Stimulated activated naive CD8-positive, alpha-beta T cell treated with anti-CD3 and anti-CD28 coated beads, Interleukin-15, Interleukin-2, amounts not matched to agents 100 ng/mL and 50 ng/mL, for 24 hours (primary cell): Measurements from ENCODE around the gene ZNG1A.
"Not testable (repeated sequence)": the region's sequence is repeated elsewhere in the genome, so short reads cannot be mapped to it uniquely, and the experiment has no call there.

Source experiments
- H3K27ac Mint-ChIP-seq: one replicate; pipeline ENCODE4 v1.8.0; 2021; ENCODE audit warnings: mild to moderate bottlenecking, mixed read lengths
- H3K27me3 Mint-ChIP-seq: one replicate; pipeline ENCODE4 v1.8.0; 2021; ENCODE audit warnings: mixed read lengths
- H3K36me3 Mint-ChIP-seq: one replicate; pipeline ENCODE4 v1.8.0; 2021; ENCODE audit warnings: low read depth, mixed read lengths
- H3K4me1 Mint-ChIP-seq: one replicate; pipeline ENCODE4 v1.8.0; 2021; ENCODE audit warnings: low read depth, mixed read lengths
- H3K4me3 Mint-ChIP-seq: one replicate; pipeline ENCODE4 v1.8.0; 2021; ENCODE audit warnings: mild to moderate bottlenecking, mixed read lengths
- H3K9me3 Mint-ChIP-seq: one replicate; pipeline ENCODE4 v1.8.0; 2021; ENCODE audit warnings: mixed read lengths

The ZNG1A gene

DNA sequence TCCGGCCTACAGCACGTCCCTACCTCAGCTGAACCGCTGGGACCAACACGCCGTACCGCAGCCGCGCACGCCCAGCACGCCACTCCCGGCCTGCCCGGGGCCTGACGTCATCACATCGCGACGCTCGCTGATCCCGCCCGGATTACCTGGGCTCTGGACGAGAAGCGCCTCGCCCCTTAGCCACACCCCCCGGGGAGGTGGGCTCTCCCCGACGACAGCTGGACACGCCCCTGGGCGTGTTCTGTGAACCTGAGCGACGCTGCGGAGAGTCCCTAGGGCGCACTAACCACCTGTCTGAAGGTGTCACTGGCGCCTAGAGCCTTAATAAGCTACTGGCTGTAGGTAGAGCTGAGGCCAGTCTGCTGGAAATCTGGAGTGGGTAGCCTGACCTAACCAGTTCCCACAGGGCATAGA, at the start of gene ZNG1A:
Gene ZNG1A (minus strand): TSS at position 87 of the 414 bp plus-strand sequence. CDS start 87 bp downstream, outside the sequence.
- not testable (repeated sequence) for H3K9me3 Mint-ChIP-seq, H3K36me3 Mint-ChIP-seq, H3K27me3 Mint-ChIP-seq, H3K4me1 Mint-ChIP-seq
- Mint-ChIP-seq H3K27ac (peak within 1 kb of the TSS; percentile 94), H3K4me3 (peak within 1 kb of the TSS; percentile 91)

DNA sequence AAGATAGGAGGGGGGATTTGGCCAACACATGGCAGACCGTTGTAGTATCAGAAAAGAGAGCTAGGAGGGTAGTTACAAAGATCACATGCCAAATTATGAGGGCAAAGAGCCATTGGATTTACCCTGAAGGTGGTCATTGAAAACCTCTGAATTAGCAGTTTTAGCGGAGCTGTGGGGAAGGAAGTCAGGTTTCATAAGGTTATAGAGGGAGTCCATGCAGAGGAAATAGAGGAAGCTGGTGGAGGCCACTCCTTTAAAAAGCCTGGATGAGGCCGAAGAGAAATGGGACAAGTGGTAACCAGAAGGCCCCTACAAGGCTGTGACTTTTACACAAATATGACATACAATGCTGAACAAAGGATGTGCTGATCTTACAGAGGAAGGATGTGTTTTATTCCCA, 49.0 kb upstream of the ZNG1A start:
- peaks cover 9% of the 10 kb centered on the region for H3K4me1 Mint-ChIP-seq
- no peak overlapping the region for H3K27ac Mint-ChIP-seq
- no peaks in the 10 kb centered on the region for H3K36me3 Mint-ChIP-seq
- no peak overlapping the region for H3K4me3 Mint-ChIP-seq
- no peaks in the 10 kb centered on the region for H3K27me3 Mint-ChIP-seq
- H3K9me3 Mint-ChIP-seq, result no peaks in the 10 kb centered on the region

DNA sequence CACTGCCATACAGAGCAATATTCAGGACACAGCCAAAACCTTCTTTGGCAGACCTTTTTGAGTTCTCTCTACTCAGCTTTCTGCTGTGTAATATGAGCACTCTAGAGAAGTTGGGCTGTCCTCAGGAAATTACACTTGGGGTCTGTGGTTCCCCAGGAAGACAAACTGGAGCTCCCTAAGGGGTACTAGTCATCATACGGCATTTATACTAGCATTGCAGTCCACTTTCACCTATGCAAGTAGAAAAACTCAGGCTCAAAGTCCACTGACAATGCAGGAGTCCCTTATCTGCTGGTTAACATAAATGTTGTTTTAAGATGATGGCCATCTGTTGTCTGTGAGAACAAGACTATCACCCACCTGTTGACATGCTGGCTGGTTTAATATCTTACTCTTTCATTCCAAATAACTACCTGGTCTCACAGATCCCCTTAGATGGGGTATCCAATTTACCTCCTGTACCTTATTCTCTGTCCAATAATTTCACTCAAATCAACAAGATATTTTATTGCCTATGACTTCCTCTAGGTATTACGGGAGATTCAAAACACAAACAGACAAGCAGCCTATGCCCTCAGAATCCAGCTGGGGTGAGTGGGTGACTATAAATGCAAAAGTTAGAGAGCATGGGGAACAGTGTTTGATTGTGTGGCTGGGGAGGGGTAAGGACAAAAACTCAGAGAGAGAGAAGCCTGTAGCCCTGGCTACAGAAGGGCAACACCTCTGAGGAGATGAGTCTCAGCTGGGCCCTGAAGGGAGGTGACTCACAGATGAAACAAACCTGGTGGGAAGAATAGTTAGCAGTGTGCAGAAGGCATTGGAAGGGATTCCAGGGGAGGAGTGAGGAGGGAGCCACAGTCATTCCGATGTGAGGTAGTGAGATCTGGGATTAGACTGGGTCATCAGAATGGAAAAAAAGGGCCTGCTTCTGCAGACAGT, 46.0 kb upstream of the ZNG1A start:
- Mint-ChIP-seq H3K36me3 (no peaks in the 10 kb centered on the region), H3K4me3 (peak overlapping the region; percentile 8), H3K4me1 (peaks cover 20% of the 10 kb centered on the region), H3K9me3 (no peaks in the 10 kb centered on the region), H3K27me3 (no peaks in the 10 kb centered on the region), H3K27ac (peak overlapping the region; percentile 23)

DNA sequence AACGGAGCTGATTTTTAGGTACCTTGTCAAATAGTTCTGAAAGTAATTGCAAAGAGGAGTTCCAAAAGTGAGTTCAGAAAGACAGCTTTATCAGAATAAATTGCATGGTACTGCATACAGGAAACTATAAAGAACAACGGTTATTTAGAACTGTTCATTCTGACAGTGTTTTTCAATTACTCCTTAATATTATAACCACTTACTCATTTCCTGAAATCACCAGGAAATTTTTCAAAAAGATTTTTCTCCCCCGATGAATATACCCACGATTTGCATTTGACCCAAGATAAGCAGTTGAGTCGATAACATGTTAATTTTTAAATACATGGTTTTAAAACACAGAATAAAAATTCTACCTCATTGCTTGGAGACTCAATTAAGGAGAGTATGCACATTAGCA, 45.2 kb upstream of the ZNG1A start:
- Mint-ChIP-seq H3K4me3 (peak overlapping the region; percentile 8), H3K9me3 (no peaks in the 10 kb centered on the region), H3K27me3 (no peaks in the 10 kb centered on the region), H3K4me1 (peaks cover 16% of the 10 kb centered on the region), H3K27ac (peak overlapping the region; percentile 13), H3K36me3 (no peaks in the 10 kb centered on the region)

DNA sequence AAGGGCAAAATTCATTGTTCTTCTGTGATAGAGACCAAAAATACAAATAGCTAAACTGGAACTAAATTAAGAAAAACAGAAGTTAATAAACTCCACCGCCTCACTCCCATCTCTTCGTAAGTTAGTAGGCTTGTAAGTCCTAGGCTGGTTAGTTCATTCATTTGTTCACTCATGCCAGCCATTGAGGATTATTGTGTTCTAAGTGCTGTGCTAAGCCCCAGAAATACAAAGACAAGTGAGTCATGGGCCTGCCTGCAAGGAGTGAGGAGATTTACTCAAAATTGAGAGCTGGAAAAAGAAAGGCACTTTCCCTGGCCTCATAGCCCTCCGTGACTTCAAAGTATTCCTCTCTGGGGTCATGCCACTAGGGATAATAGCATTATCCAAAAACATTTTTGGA, 44.3 kb upstream of the ZNG1A start:
- Mint-ChIP-seq H3K27ac (peak overlapping the region; percentile 9), H3K27me3 (no peaks in the 10 kb centered on the region), H3K4me3 (no peak overlapping the region), H3K9me3 (no peaks in the 10 kb centered on the region), H3K4me1 (peaks cover 15% of the 10 kb centered on the region), H3K36me3 (no peaks in the 10 kb centered on the region)

DNA sequence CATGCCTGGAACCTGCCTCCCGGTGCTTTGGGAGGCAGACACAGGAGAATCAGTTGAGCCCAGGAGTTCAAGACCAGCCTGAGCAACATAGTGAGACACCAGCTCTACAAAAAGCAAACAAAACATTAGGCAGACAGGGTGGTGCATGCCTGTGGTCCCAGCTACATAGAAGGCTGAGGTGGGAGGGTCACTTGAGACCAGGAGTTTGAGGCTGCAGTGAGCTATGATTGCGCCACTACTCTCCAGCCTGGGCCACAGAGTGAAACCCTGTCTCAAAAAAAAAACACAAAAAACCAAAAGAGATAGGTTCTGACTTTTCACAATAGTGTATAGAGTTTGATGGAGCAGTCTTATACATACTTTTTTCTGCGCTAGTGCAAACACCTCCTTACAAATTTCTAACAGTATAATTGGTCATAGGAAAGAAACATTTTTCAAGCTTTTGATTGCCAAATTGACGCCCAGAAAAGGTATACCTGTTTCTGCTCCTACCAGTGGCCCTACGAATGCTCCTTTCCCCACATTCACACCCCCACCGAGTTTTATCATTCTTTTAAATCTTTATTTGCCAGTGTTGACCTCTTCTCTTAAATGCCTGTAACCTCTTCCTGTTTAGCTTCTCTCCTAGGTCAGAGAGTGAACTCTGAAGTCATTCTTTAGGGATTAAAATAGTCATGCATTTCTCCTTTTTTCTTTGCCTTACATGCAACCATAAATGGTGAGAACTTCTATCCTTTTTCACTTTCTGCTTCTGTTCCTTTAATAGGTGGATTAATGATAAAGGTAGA, 43.3 kb upstream of the ZNG1A start:
- Mint-ChIP-seq H3K27ac (peak overlapping the region; percentile 9), H3K27me3 (no peaks in the 10 kb centered on the region), H3K36me3 (no peaks in the 10 kb centered on the region), H3K9me3 (no peaks in the 10 kb centered on the region), H3K4me1 (peaks cover 15% of the 10 kb centered on the region), H3K4me3 (peak overlapping the region; percentile 21)

DNA sequence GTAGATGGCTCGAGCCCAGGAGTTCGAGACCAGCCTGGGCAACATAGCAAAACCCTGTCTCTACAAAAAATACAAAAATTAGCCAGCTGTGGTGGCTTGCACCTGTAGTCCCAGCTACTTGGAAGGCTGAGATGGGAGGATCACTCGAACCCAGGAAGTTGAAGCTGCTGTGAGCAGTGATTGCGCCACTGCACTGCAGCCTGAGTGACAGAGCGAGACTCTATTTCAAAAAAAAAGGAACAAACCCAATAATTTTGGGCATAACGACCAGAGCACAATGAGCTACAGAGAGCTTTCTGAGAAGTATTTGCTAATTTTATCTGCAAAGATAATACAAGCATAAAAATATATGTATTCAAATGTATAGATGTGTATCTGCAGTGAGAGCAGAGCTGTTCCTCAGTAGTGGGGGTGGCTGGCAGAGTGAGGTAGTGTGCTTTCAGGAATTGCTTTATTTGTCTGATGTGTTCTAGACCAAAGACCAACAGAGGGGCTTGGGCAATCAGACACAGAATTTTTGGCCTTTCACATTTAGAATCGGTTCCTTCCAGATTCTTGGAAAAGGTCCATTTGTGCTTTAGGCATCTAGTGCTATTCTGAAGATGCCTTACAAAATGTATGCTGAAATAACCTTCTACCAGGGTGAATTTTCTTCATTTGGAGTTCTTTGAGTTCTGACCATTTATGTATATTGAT, 41.0 kb upstream of the ZNG1A start:
- H3K4me3 Mint-ChIP-seq, result no peak overlapping the region
- peaks cover 28% of the 10 kb centered on the region for H3K4me1 Mint-ChIP-seq
- H3K27me3 Mint-ChIP-seq, result peaks cover 4% of the 10 kb centered on the region
- H3K9me3 Mint-ChIP-seq, result no peaks in the 10 kb centered on the region
- H3K27ac Mint-ChIP-seq, result no peak overlapping the region
- no peaks in the 10 kb centered on the region for H3K36me3 Mint-ChIP-seq

DNA sequence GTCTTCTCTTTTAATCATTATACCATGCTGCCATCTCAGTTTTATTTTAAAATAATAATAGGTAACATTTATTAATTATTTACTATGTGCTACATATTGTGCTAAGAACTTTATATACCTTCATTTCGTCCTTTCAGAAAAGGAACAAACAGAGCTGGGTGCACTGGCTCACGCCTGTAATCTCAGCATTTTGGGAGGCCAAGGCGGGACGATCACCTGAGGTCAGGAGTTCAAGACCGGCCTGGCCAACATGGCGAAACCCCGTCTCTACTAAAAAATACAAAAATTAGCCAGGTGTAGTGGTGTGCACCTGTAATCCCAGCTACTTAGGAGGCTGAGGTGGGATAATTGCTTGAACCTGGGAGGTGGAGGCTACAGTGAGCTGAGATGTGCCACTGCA, 40.2 kb upstream of the ZNG1A start:
- not testable (repeated sequence) for H3K9me3 Mint-ChIP-seq, H3K4me3 Mint-ChIP-seq, H3K27me3 Mint-ChIP-seq, H3K36me3 Mint-ChIP-seq, H3K27ac Mint-ChIP-seq
- H3K4me1 Mint-ChIP-seq, result peaks cover 32% of the 10 kb centered on the region

DNA sequence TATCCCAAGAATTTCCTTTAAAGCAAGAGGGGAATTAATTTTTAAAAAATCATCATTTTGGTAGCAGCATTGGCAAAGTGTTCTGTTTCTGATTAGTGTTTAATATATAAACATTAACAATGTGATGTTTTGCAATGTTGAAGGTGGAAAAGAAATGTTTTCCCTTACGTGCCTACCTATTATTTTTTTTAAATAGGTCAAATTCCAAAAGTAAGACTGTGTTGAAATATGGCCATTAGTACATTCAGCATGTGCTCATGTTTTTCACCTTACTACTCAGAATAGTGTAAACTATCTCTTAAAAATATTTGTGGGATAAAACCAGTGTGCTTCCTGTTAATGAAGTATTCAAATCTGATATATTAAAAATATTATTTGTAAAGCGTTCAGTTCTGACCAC, 39.1 kb upstream of the ZNG1A start:
- Mint-ChIP-seq H3K27ac (no peak overlapping the region), H3K9me3 (no peaks in the 10 kb centered on the region), H3K4me1 (peaks cover 29% of the 10 kb centered on the region), H3K27me3 (peaks cover 4% of the 10 kb centered on the region), H3K36me3 (no peaks in the 10 kb centered on the region), H3K4me3 (no peak overlapping the region)

DNA sequence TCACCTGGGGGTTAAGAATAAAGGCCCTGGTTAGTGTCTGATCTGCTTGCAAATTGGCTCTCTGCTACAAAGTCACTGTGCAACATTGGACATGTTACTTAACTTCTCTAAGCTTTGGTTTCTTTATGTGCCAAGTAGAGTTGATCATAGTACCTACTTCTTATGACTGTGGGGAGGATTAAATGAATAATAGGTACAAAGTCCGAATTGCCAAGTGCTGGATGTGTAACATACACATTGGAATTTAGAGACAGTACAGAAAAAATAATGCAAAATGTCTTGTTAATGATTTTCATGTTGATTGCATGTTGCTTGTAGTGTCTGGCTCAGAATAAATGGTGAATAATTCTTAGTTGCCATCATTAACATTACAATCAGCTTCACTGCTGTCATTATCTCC, 38.0 kb upstream of the ZNG1A start:
- Mint-ChIP-seq H3K4me3 (peak overlapping the region; percentile 4), H3K9me3 (no peaks in the 10 kb centered on the region), H3K36me3 (no peaks in the 10 kb centered on the region), H3K4me1 (peaks cover 18% of the 10 kb centered on the region), H3K27me3 (peaks cover 4% of the 10 kb centered on the region), H3K27ac (no peak overlapping the region)

DNA sequence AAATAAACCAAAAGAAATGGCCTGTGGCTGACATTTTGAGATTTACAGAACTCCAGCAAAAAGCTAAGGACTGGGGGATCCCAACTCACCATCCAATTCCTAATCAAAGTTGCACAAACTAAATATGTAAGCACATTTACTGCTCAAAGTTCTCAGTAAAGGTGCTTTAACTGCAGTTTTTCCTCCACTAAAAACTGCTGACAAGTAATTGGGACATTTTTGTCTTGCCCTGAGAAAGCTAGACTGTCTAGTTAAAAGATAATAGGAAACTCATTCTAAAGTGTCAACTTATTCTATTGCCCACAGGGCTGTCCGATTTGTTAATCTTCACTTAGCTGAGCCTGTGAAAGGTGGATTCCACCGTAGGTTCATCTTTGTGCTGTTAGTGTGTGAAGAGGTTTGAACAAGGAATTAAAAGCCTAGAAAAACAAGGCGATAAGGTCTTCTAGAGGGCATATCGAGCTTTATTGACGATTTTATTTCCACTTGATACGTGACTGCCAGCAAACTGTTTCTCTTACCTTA, 36.8 kb upstream of the ZNG1A start:
- H3K27ac Mint-ChIP-seq, result no peak overlapping the region
- no peaks in the 10 kb centered on the region for H3K36me3 Mint-ChIP-seq
- peak overlapping the region; percentile 76 for H3K4me3 Mint-ChIP-seq
- H3K27me3 Mint-ChIP-seq, result peaks cover 4% of the 10 kb centered on the region
- peaks cover 17% of the 10 kb centered on the region for H3K4me1 Mint-ChIP-seq
- no peaks in the 10 kb centered on the region for H3K9me3 Mint-ChIP-seq

DNA sequence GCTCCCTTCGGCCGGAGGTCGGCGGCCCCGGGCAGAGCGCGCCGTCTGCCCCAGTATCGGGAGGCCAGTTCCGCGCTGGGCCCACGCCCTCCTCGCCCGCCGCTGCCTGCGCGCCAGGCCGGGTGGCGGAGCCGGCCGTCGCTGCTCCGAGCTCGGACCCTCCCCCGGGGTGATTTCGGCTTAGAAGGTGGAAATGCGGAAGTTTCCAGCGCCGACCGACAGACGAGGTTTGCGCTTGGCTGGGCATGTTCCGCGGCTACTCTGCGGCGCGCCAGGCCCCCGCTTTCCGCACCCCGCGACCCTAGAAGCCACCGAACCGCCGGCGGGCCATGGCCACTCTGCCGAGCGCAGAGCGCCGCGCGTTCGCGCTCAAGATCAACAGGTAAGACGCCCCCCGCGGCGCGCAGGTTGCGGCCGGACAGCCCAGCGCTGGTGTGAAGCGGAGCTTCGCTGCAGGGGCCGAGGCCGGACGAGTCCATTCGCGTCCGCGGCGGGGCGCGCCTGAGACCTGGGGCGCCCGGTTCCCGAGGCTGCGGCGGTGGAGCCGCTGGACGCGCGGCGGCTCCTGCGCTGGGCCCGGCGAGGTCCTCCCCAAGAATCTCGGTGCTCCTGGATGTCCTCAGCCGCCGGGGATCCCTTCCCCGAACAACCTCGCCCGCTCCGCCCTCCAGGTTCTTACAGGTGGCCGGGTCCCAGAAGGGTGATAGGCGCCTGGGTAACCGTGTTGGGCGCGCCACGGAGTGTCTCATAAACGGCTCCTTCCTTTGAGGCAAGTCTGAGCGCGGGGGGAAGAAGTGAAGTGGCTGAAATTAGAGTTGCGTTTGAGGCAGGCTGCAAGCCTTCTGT, 36.0 kb upstream of the ZNG1A start, which contains the start of gene DOCK8:
Gene DOCK8 (plus strand): TSS at position 218 of the 846 bp plus-strand sequence. CDS start 112 bp downstream, at position 330.
- Mint-ChIP-seq H3K4me3 (peak within 1 kb of the TSS; percentile 76), H3K27me3 (peaks cover 4% of the 10 kb centered on the region), H3K4me1 (peaks cover 17% of the 10 kb centered on the region), H3K36me3 (no peaks in the 10 kb centered on the region), H3K27ac (no peak within 1 kb of the TSS), H3K9me3 (no peaks in the 10 kb centered on the region)

DNA sequence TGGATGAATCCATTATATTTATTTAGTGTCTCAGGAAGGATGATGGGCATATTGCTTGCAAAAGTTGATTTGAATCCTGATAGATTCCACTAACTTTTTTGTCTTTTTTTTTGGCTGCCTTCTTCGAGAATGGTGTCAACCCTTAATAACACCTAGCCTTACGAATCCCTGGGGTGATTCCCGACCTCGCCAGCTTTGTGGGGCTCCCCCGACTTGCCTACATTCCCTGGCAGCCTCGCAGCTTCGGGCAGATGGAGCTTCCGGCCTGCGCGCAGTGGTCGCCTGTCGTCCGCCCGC, 35.4 kb upstream of the ZNG1A start:
- peaks cover 17% of the 10 kb centered on the region for H3K4me1 Mint-ChIP-seq
- peak overlapping the region; percentile 76 for H3K4me3 Mint-ChIP-seq
- H3K9me3 Mint-ChIP-seq, result no peaks in the 10 kb centered on the region
- H3K27me3 Mint-ChIP-seq, result peaks cover 4% of the 10 kb centered on the region
- H3K27ac Mint-ChIP-seq, result no peak overlapping the region
- H3K36me3 Mint-ChIP-seq, result no peaks in the 10 kb centered on the region

DNA sequence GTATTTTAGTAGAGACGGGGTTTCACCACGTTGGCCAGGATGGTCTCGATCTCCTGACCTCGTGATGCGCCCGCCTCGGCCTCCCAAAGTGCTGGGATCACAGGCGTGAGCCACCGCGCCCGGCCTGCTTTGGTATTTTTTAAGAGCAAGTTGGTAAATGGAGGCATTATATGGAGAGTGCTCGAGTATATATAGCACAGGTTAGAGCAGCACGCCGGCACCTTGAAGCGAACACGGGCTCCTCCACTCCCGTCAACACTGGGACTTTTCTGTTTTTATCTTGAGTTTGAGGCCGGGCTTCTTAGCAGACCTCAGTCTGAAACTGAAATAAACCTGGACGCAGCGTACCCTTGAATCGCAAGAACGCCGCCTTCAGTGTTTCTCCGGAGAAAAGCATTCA, 35.0 kb upstream of the ZNG1A start:
- H3K36me3 Mint-ChIP-seq, H3K9me3 Mint-ChIP-seq, H3K27ac Mint-ChIP-seq, H3K27me3 Mint-ChIP-seq: not testable (repeated sequence)
- H3K4me3 Mint-ChIP-seq, result peak overlapping the region; percentile 76
- H3K4me1 Mint-ChIP-seq, result peaks cover 17% of the 10 kb centered on the region
